Activated gamma-delta T cell treated with Interleukin-2 at 50 U/mL for 16 hours (primary cell): ENCODE results near the gene WHRN.

Source experiments
- DNase-seq: peaks from one replicate; pipeline ENCODE4 v3.0.0-alpha.2; 2020

Gene WHRN

DNA sequence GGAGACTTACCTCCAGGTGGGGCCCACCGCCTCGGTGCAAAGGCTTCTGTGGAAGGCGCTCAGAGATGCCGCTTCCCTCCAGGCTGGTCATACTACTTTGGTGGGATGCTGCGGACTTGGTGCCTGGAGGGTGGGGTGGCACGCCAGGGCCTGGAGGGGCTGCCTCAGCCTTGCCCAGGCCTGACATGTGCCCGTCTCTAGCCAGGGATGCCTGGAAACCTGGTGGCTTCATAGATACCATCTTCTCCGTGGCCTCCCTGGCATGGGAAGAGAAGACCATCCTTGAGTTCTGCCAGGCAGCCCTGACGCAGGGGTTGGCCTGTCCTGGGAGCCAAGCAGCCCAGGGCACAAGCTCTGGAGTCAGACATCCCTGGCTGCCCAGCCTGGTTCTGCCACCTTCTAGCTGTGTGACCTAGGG is 147.4 kb downstream of the WHRN start:
- DNase-seq: no peak

DNA sequence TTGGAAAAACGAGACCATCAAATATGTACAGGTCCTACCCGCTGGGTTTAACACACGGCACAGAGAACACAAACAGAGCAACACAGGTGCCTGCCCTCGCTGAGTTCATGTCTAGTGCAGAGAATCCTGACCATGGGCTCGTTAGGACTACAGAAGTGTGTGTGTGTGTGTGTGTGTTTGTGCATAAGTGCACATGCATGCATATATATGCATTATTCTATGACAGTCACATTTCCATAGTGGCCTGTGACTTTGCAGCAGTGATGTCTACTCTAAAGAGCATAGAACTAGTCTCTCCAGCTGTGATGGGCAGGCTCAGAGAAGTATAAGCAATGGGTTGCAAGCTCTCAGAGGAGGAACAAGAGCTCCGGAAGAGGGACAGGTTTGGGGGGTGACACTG is 147.9 kb downstream of the WHRN start:
- DNase-seq: no peak

DNA sequence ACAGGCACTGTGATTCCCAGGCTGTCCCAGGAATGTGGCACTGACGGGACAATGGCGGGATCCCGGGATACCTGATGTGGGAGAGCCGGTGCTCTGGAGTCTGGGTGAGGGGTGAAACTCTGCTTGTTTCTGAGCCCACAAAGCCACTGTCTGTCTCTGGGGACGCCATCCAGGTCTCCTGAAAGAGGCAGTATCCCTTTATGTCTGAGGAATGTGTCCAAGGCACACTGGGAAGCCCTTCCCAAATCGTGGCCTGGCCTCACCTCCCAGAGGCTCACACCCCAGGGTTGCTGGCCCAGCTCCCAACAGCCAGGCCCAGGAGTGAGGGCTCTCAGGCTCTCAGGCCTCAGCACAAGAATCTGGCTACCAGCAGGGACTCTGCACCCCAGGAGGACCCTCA is 148.5 kb downstream of the WHRN start:
- DNase-seq: no peak

DNA sequence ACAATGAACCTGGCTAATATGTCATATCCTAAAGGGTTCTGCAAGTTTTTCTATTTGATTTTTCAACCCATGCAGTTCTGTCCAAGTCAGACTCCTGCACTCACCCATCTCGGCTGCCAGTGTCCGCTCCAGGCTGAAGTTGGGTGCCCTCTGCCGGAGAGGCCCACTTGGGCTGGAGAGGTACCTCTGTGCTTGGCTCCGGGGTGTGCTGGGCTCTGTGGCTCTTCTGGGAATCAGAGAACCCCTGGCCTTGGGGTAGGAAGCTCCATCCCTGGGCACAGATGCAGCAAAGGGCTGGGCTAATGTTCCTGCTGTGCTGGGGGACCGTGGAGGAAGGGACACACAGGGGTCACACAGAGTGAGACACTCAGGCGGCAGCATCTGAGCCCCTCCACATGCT is 149.5 kb downstream of the WHRN start:
- no peak for DNase-seq
